SH-SY5Y (cell line): ENCODE measurements around the gene AP3B1.

ENCODE experiments used
- GATA2 ChIP-seq: IDR thresholded peaks from 2 replicates; pipeline ENCODE4 v1.6.1; 2011; ENCODE audit warnings: mild to moderate bottlenecking, low read depth, low read length
- GATA3 ChIP-seq: IDR thresholded peaks from 2 replicates; pipeline ENCODE4 v1.6.1; 2011; ENCODE audit warnings: low read depth, mild to moderate bottlenecking, low read length, moderate library complexity

DNA sequence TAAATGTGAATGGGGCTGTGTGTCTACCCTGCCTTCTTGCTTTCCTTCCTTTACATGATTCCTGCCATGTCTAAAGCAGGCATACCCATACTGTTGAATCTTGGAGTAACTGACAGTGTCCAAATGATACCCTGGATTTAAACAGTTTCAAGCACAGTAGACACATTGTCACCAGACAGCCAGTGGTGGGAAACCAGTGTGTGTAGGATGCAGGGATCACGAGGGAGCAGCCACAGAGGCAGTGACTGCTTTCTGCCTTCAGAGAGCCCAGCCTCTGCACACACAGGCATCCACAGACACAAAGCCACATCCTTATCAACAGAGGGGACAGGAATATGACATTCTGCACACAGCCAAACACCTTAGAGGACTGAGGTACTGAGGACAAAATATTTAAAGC lies 334.2 kb downstream of the AP3B1 start:
- no peak for TF ChIP-seq GATA2
- no peak for TF ChIP-seq GATA3
